ENCODE results near the gene PRKAB1.
"Not testable (repeated sequence)": the region's sequence is repeated elsewhere in the genome, so short reads cannot be mapped to it uniquely, and the experiment has no call there.

The PRKAB1 gene

GRCh38 chr12:119685375-119685774 is 17.4 kb downstream of the PRKAB1 start:
- no peak for DNase-seq

DNA sequence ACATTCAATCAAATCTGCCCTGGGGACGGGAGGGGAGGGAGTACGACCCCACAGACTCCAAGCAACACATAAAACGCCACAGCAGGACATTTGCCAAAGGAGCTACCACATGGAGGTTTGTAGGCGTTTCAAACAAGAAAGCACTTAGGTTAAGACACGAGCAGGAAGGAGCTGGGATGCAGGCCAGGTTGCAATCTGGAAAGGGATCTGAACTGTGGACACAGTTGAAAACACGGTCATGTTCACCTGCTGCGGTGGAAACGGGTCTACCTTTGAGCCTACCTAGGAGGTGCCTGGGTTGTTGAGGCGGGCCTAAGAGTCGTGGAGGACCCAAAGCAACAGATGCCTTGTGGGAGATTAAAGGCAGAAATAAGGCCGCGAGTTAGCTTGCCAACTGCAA is 18.4 kb downstream of the PRKAB1 start:
- DNase-seq, result no peak

- no peak for DNase-seq
Measured at GRCh38 chr12:119686776-119687175, 18.8 kb downstream of the PRKAB1 start.

DNA sequence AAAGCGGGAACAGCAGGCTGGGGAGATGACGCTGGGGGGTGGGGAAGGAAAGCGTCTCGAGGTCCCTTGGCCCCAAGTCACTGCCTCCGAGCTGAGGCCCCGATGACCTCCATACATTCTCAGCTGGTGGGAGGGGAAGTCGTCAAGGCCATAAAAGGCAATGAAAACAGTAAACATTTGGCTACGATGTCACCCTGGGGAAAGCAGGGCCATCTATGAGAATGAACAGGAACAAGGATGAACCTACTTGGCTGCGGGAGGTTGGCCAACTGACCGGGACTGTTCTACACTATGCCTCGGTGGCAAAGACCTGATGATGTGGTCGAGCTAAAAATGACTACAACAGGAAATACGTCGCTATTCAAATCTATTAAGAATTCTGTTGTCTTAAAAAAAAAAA is 19.5 kb downstream of the PRKAB1 start:
- DNase-seq, result no peak

DNA sequence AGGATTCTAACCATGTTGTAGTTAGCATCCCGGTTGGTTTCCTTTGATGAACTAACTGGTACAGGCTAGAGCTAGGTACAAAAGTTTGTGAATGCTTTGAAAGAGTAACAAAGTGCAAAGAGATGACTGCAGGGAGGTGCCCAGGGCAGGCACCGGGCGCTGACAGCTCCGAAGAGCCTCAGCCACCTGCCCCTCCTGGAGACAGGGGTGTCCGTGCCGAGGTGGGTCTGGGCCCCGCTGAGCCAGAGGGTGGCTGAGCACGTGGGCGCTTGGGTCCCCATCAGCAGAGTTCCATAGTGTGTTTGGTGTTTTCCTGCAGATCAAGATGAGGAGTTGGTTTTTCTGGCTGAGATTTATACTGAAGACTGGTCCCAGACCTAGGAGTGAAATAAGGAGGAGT is 19.9 kb downstream of the PRKAB1 start:
- no peak for DNase-seq

DNA sequence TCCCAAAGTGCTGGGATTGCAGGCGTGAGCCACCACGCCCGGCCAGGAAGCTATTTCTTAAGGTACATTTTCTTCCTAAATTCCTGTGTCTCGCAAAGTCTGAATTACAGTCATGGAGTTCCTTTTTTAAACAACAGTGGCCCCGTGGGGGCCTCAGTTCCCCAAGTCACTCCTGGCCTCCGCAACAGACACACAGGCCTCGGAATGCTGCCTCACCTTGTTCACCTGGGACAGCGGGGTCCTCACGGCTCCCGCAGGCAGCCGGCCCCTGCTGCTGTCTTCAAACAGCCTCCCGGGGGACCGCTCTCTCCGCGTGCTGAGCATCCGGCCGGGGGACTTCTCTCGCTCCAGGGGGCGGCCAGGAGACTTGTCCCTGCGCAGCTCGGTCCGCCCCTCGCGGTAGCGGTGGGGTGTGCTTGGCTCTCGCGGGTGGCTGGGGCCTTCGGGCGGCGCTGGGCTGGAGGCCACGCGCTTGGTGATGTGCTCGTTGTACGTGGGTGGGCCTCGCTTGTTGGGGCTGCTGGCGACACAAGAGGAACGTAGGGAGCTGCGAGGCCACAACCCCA is 22.1 kb downstream of the PRKAB1 start:
- DNase-seq, result no peak

DNA sequence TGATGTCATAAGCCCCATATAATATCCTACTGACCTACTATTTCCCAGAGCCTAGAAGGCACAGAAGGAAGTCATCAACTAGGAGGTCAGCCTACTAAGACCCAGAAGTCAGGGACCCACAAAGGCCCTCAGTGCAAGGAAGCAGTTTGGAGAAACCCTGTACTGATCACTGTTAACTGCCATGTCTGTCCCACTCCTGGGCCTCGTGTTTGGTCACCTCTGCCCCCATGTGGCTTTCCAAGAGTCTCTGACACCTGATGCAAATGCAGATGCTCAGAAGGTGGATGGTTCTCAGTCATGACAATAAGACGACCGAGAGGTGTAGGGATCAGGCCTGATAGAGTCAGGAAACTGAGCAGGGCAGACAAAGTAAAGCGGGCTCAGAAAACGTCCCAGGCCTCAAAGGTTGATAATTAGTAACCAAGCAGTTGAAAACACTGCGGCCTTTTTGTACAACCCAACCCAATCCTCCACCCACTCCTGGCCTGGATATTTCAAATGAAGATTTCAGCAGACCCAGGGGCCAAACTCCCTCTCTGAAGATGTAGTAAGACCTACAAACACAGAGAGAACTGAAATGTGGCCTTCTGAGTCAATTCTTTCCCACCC is 23.4 kb downstream of the PRKAB1 start:
- DNase-seq, result no peak

DNA sequence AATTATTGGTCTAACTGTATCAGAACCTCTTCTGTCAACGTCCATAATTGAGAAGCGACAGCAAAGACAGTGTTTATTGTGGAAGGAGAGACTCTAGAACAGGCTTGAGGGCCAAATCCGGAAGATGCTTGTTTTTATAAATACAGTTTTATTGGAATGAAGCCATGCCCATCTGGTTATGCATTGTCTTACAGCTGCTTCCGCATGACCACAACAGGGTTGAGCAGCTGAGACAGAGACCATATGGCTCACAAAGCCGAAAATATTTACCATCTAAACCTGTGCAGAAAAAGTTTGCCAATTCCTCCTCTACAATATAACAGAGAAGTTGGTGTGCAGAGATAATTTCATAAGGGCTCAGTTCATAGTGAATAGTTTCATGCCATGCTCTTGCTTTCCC is 24.5 kb downstream of the PRKAB1 start:
- no peak for DNase-seq

DNA sequence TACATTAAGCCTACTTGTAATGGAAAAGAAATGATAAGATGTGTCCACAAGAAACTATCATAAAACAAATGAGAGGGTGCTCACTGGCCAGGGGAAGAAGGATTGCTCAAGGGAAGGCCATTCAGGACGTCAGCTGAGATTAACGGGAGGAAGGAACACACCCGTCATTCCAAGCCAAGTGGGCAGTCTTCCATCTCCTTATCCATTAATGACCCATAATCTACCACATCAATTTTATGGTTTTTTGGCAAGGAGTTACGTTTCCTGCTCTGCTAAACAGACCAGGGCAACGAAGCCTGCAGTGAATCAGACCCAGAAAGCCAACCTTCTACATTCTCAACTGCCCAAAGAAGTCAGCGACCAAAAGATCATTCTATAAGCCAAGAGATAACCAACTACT is 25.1 kb downstream of the PRKAB1 start:
- DNase-seq, result no peak

GRCh38 chr12:119693511-119693910 is 25.6 kb downstream of the PRKAB1 start:
- no peak for DNase-seq

DNA sequence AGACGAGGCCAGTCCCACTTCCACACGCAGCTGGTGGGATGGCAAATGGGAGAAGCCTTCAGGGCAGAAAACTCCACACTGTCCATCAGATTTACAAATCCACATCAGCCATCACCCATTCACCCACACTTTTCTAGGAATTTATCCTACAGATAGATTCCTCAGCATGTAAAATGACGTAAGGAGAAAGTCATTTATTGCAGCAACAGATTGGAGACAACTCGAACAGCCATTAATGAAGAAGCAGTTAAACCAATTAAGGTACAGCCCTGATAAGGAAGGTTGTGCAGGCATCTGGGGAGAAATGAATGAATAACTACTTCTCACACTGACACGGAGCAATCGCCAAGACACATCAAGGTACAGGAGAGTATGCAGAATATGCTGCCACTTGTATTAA is 26.2 kb downstream of the PRKAB1 start:
- no peak for DNase-seq

DNA sequence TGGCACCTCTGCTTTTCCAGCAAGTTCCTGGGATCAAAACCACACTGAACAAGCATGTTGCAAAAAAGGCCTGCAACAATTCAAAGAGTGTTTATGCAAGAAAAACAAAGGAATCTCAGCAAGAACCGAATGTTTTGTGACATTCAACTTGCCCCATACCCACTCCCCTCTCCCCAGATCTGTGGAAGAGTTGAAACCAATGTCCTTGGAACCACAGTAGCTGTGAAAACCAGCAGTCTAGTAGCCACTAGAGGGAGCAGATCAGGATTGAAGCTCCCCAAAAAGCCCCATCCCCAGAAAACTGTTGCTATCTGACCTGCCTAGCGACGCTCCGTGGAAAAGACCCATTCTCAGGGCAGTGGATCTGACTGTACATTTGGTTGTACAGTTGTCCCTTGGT is 27.1 kb downstream of the PRKAB1 start:
- DNase-seq, result peak in 1 of 2 experiments; percentile 8

DNA sequence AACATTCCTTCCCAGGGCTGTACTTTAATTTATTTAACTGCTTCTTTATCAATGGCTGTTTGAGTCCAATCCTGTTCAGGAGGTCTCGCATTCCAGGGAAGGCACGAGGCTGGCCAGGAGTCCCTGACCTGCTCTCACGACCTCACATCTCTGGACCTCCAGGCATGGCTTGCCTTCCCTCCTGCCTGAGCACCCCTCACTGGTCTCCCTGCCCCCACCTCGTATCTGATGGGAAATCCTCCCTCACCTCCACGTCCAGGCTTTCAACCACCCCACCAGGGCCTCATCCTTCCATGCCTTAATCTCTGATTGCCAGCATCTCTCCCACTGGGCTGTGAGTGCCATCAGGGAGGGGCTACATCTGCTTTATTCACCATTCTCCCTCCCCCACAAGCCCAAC is 29.0 kb downstream of the PRKAB1 start:
- no peak for DNase-seq

- DNase-seq, result no peak
Measured at GRCh38 chr12:119699199-119699760, 31.3 kb downstream of the PRKAB1 start.

GRCh38 chr12:119700078-119700477 is 32.1 kb downstream of the PRKAB1 start:
- no peak for DNase-seq

DNA sequence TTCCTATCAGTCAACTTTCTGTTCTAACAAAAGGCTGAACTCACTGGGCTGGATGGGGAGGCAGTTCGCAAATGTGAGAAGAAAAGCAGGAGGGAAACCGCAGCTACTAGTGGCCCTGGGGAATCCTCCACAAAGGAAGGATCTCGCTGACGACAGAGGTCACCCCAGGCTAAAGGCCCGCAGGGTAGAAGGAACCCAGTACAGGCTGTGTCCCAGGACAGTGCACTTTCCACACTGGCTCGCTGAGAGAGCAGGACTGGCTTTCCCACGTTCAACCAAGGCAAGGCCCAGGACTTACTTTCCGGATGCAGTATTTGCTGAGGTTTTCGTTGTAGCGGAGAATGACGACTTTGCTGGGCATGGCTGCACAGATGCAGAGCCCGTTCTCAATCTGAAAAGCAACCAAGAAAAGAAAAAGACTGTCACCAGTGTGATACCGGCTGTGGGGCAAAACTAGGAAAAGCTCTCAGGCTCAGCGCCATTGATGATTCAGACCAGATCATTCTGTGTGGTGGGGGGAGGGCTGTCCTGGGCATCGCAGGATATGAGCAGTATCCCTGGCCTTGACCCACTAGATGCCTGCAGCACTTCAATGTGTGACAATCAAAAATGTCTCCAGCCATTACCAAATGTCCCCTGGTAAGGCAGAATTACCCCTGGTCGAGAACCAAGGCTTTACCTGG is 36.3 kb downstream of the PRKAB1 start:
- DNase-seq, result no peak

GRCh38 chr12:119705182-119705581 is 37.2 kb downstream of the PRKAB1 start:
- DNase-seq, result no peak

DNA sequence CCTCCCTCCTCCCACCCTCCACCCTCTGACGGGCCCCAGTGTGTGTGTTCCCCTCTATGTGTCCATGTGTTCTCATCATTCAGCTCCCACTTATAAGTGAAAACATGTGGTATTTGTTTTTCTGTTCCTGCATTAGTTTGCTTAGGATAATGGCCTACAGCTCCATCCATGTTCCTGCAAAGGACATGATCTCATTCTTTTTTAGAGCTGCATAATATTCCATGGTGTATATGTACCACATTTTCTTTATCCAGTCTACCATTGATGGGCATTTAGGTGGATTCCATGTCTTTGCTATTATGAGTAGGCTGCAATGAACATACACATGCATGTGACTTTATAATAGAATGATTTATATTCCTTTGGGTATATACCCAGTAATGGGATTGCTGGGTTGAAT is 38.5 kb downstream of the PRKAB1 start:
- DNase-seq, result not testable (repeated sequence)

DNA sequence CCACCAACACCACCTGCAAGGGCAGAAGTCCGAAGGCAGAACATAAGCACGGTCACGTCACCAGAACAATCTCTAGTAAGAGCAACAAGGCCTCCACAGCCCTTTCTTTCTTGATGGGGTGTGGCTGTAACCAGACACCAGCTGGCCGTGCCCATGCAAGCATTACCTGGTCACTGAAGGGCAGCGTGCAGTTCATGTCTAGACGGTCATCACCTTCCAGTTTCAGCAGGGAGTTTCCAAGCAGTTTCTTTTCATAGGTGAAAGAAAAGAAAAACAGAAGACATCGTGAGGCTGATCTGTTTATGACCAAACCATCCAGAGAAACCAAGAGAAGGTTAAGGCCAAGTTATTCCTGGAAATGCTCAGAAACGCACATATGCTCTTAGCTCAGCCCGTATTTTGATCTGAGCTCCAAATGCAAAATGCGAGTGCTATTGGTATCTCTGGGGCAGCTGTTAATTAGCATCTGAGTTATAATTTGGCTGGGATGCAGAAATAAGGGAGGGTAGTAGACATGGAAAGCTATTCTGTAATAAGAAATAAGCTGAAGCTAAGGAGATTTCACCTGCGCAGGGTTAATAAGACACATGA is 42.5 kb downstream of the PRKAB1 start:
- DNase-seq, result no peak

- no peak for DNase-seq
Measured at GRCh38 chr12:119710965-119711551, 43.1 kb downstream of the PRKAB1 start.

- DNase-seq, result no peak
Measured at GRCh38 chr12:119711693-119712092, 43.8 kb downstream of the PRKAB1 start.

DNA sequence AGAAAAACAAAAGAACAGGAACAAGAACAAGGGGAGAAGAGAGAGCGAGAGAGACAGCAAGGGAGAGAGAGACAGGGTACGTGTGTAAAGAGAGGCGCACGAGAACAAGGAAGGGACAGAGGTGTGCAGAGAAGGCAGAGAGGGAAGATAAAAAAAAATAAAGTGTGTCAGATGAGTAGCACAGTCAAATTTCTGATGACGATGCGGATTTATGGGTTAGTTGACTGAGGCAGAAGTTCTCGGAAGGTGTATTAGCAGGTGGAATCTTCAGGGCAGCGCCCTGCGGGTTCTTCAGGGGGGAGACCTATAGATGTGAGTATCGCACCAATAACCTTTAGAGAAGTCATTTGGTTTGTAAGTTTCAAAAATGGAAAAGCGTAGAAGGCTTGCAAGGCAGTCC is 44.8 kb downstream of the PRKAB1 start:
- no peak for DNase-seq

- no peak for DNase-seq
Measured at GRCh38 chr12:119713551-119714031, 45.7 kb downstream of the PRKAB1 start.
